A549 (cell line): Measurements from ENCODE around the gene GABRD.

Experiments used
- CEBPB ChIP-seq, 2 experiments: fragments of >200 bp in 1 of 2; sonication (Bioruptor Twin) in 1 of 2; formaldehyde crosslinking in 1 of 2; IDR thresholded peaks; 2 replicates each; pipeline ENCODE4 v1.6.1; 2012 to 2016
- CTCF ChIP-seq: fragments of >200 bp; sonication (Bioruptor Twin); formaldehyde crosslinking; IDR thresholded peaks from 3 replicates; pipeline ENCODE4 v1.5.1; 2016
- JUNB ChIP-seq: fragments of >200 bp; sonication (Bioruptor Twin); formaldehyde crosslinking; IDR thresholded peaks from 2 replicates; pipeline ENCODE4 v1.6.1; 2016
- KDM1A ChIP-seq: fragments of 200-600 bp; sonication (generic); IDR thresholded peaks from 2 replicates; pipeline ENCODE4 v1.6.1; 2016; ENCODE audit warnings: low read depth, mild to moderate bottlenecking
- RAD21 ChIP-seq, 2 experiments: fragments of >200 bp in 1 of 2; sonication (Bioruptor Twin) in 1 of 2; formaldehyde crosslinking in 1 of 2; IDR thresholded peaks in 1 of 2; conservative IDR thresholded peaks in 1 of 2; 2 replicates in 1 of 2; 3 replicates in 1 of 2; pipeline ENCODE4 v1.6.1; 2012 to 2018; ENCODE audit warnings: inconsistent platforms in 1 of 2
- REST ChIP-seq: fragments of 200-600 bp; sonication (generic); IDR thresholded peaks from 2 replicates; pipeline ENCODE4 v1.6.1; 2016; ENCODE audit warnings: antibody characterized with exemption, mild to moderate bottlenecking, moderate library complexity
- TP53 ChIP-seq: fragments of 250-450 bp; sonication (Bioruptor Pico); IDR thresholded peaks from 2 replicates; pipeline ENCODE4 v1.5.0; 2021; ENCODE audit warnings: mild to moderate bottlenecking, moderate library complexity

- TF ChIP-seq JUNB (no peak), CTCF (no peak), CEBPB (IDR thresholded peaks at IDR 0.05) (no peak), RAD21 (conservative IDR thresholded peaks at IDR 0.05 in 1 of 2, IDR thresholded peaks at IDR 0.05 in 1 of 2) (no peak), TP53 (CRISPR knock-in tag) (no peak), REST (no peak), KDM1A (no peak)
Observed at GRCh38 chr1:2038229-2038628, 19.1 kb downstream of the GABRD start.
